Activated naive CD8-positive, alpha-beta T cell (primary cell): ENCODE data around the gene RDX.

Source experiments
- H3K27ac Mint-ChIP-seq: one replicate; pipeline ENCODE4 v1.8.0; 2021; ENCODE audit warnings: mixed read lengths
- H3K27me3 Mint-ChIP-seq: one replicate; pipeline ENCODE4 v1.8.0; 2021; ENCODE audit warnings: mixed read lengths
- H3K36me3 Mint-ChIP-seq: one replicate; pipeline ENCODE4 v1.8.0; 2021; ENCODE audit warnings: mixed read lengths
- H3K4me1 Mint-ChIP-seq: one replicate; pipeline ENCODE4 v1.8.0; 2021; ENCODE audit warnings: low read depth, mixed read lengths
- H3K4me3 Mint-ChIP-seq: one replicate; pipeline ENCODE4 v1.8.0; 2021; ENCODE audit warnings: mild to moderate bottlenecking, mixed read lengths
- H3K9me3 Mint-ChIP-seq: one replicate; pipeline ENCODE4 v1.8.0; 2021; ENCODE audit warnings: low read depth, mixed read lengths

RDX gene

GRCh38 chr11:110162216-110162615 lies 134.2 kb downstream of the RDX start:
- no peaks in the 10 kb centered on the region for H3K9me3 Mint-ChIP-seq
- no peaks in the 10 kb centered on the region for H3K27me3 Mint-ChIP-seq
- no peak overlapping the region for H3K27ac Mint-ChIP-seq
- H3K4me1 Mint-ChIP-seq, result no peaks in the 10 kb centered on the region
- no peak overlapping the region for H3K4me3 Mint-ChIP-seq
- H3K36me3 Mint-ChIP-seq, result no peaks in the 10 kb centered on the region

- Mint-ChIP-seq H3K27ac (no peak overlapping the region), H3K36me3 (no peaks in the 10 kb centered on the region), H3K4me3 (no peak overlapping the region), H3K4me1 (no peaks in the 10 kb centered on the region), H3K9me3 (no peaks in the 10 kb centered on the region), H3K27me3 (no peaks in the 10 kb centered on the region)
Measured at GRCh38 chr11:110161061-110161460, 135.4 kb downstream of the RDX start.

GRCh38 chr11:110160437-110160836 lies 136.0 kb downstream of the RDX start:
- H3K27me3 Mint-ChIP-seq, result no peaks in the 10 kb centered on the region
- no peak overlapping the region for H3K4me3 Mint-ChIP-seq

GRCh38 chr11:110160016-110160415 lies 136.4 kb downstream of the RDX start:
- no peaks in the 10 kb centered on the region for H3K36me3 Mint-ChIP-seq
- H3K4me1 Mint-ChIP-seq, result no peaks in the 10 kb centered on the region
- no peaks in the 10 kb centered on the region for H3K27me3 Mint-ChIP-seq
- no peaks in the 10 kb centered on the region for H3K9me3 Mint-ChIP-seq
- no peak overlapping the region for H3K4me3 Mint-ChIP-seq
- no peak overlapping the region for H3K27ac Mint-ChIP-seq

More at GRCh38 chr11:110160437-110160836, 136.0 kb downstream of the RDX start:
- H3K36me3 Mint-ChIP-seq, result no peaks in the 10 kb centered on the region
- H3K4me1 Mint-ChIP-seq, result no peaks in the 10 kb centered on the region
- no peak overlapping the region for H3K27ac Mint-ChIP-seq
- H3K9me3 Mint-ChIP-seq, result no peaks in the 10 kb centered on the region

GRCh38 chr11:110159476-110159875 lies 136.9 kb downstream of the RDX start:
- Mint-ChIP-seq H3K4me3 (no peak overlapping the region), H3K27me3 (no peaks in the 10 kb centered on the region), H3K9me3 (no peaks in the 10 kb centered on the region), H3K4me1 (no peaks in the 10 kb centered on the region), H3K27ac (no peak overlapping the region), H3K36me3 (no peaks in the 10 kb centered on the region)

GRCh38 chr11:110158317-110159200 lies 137.9 kb downstream of the RDX start:
- H3K9me3 Mint-ChIP-seq, result no peaks in the 10 kb centered on the region
- H3K4me1 Mint-ChIP-seq, result no peaks in the 10 kb centered on the region
- no peaks in the 10 kb centered on the region for H3K27me3 Mint-ChIP-seq
- H3K36me3 Mint-ChIP-seq, result no peaks in the 10 kb centered on the region
- no peak overlapping the region for H3K27ac Mint-ChIP-seq
- no peak overlapping the region for H3K4me3 Mint-ChIP-seq

- H3K27me3 Mint-ChIP-seq, result no peaks in the 10 kb centered on the region
- H3K36me3 Mint-ChIP-seq, result no peaks in the 10 kb centered on the region
- H3K4me1 Mint-ChIP-seq, result no peaks in the 10 kb centered on the region
- no peak overlapping the region for H3K27ac Mint-ChIP-seq
- no peak overlapping the region for H3K4me3 Mint-ChIP-seq
- no peaks in the 10 kb centered on the region for H3K9me3 Mint-ChIP-seq
Measured at GRCh38 chr11:110156503-110156902, 139.9 kb downstream of the RDX start.

GRCh38 chr11:110153474-110153873 lies 142.9 kb downstream of the RDX start:
- Mint-ChIP-seq H3K9me3 (no peaks in the 10 kb centered on the region), H3K4me1 (no peaks in the 10 kb centered on the region)

GRCh38 chr11:110152199-110152598 lies 144.2 kb downstream of the RDX start:
- Mint-ChIP-seq H3K4me3 (no peak overlapping the region), H3K36me3 (no peaks in the 10 kb centered on the region), H3K27me3 (peaks cover 3% of the 10 kb centered on the region), H3K4me1 (no peaks in the 10 kb centered on the region), H3K27ac (no peak overlapping the region), H3K9me3 (no peaks in the 10 kb centered on the region)

More at GRCh38 chr11:110153474-110153873, 142.9 kb downstream of the RDX start:
- H3K36me3 Mint-ChIP-seq, result no peaks in the 10 kb centered on the region
- H3K27me3 Mint-ChIP-seq, result no peaks in the 10 kb centered on the region
- no peak overlapping the region for H3K4me3 Mint-ChIP-seq
- H3K27ac Mint-ChIP-seq, result no peak overlapping the region

- H3K4me1 Mint-ChIP-seq, result no peaks in the 10 kb centered on the region
- no peak overlapping the region for H3K4me3 Mint-ChIP-seq
- H3K27me3 Mint-ChIP-seq, result peaks cover 9% of the 10 kb centered on the region
- no peaks in the 10 kb centered on the region for H3K9me3 Mint-ChIP-seq
- no peak overlapping the region for H3K27ac Mint-ChIP-seq
- H3K36me3 Mint-ChIP-seq, result no peaks in the 10 kb centered on the region
Measured at GRCh38 chr11:110148775-110149744, 147.4 kb downstream of the RDX start.

- H3K27me3 Mint-ChIP-seq, result peaks cover 9% of the 10 kb centered on the region
- H3K36me3 Mint-ChIP-seq, result no peaks in the 10 kb centered on the region
- no peak overlapping the region for H3K27ac Mint-ChIP-seq
- H3K4me1 Mint-ChIP-seq, result no peaks in the 10 kb centered on the region
- H3K4me3 Mint-ChIP-seq, result no peak overlapping the region
- H3K9me3 Mint-ChIP-seq, result no peaks in the 10 kb centered on the region
Measured at GRCh38 chr11:110147962-110148709, 148.3 kb downstream of the RDX start.

GRCh38 chr11:110141812-110142211 lies 154.6 kb downstream of the RDX start:
- Mint-ChIP-seq H3K4me1 (no peaks in the 10 kb centered on the region), H3K27ac (no peak overlapping the region)

GRCh38 chr11:110134110-110134509 lies 162.3 kb downstream of the RDX start:
- Mint-ChIP-seq H3K27me3 (peaks cover 9% of the 10 kb centered on the region), H3K9me3 (no peaks in the 10 kb centered on the region), H3K27ac (no peak overlapping the region)

More at GRCh38 chr11:110141812-110142211, 154.6 kb downstream of the RDX start:
- H3K9me3 Mint-ChIP-seq, result no peaks in the 10 kb centered on the region
- H3K4me3 Mint-ChIP-seq, result no peak overlapping the region
- peaks cover 10% of the 10 kb centered on the region for H3K27me3 Mint-ChIP-seq
- no peaks in the 10 kb centered on the region for H3K36me3 Mint-ChIP-seq

GRCh38 chr11:110133160-110133559 lies 163.3 kb downstream of the RDX start:
- Mint-ChIP-seq H3K4me1 (no peaks in the 10 kb centered on the region), H3K36me3 (no peaks in the 10 kb centered on the region), H3K27me3 (peaks cover 10% of the 10 kb centered on the region), H3K27ac (no peak overlapping the region), H3K9me3 (no peaks in the 10 kb centered on the region), H3K4me3 (no peak overlapping the region)

More at GRCh38 chr11:110134110-110134509, 162.3 kb downstream of the RDX start:
- H3K4me1 Mint-ChIP-seq, result no peaks in the 10 kb centered on the region
- H3K36me3 Mint-ChIP-seq, result no peaks in the 10 kb centered on the region
- no peak overlapping the region for H3K4me3 Mint-ChIP-seq
